GM19324 (cell line): Measurements from ENCODE around the gene PHACTR1.

Experiments used
- ATAC-seq: cut with Tn5 transposase; IDR thresholded peaks from one replicate; pipeline ENCODE4 v1.9.1; 2021; ENCODE audit warnings: mild to moderate bottlenecking, moderate library complexity; ENCODE audit not compliant: unreplicated experiment, low FRiP score

PHACTR1 gene

GRCh38 chr6:13053006-13053461, 336.5 kb downstream of the PHACTR1 start:
- ATAC-seq, result no peak

DNA sequence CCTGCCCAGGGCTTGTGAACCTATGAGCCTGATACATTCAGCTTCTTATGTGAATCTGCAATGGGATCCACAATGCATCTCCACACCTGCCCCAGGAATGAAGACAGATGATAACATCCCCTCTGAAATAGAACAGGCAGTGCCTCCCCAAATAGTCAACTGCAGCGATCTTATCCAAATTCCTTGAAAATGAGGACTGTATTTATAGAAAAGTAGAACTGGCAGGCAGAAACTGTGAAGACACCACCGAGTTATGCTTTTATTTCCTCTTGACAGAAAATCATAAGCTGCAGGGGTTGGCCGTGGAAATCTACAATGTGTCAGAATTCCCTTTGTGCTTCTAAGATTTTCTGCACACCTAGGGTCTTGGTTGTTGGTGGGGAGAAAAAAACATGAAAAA, 341.5 kb downstream of the PHACTR1 start:
- no peak for ATAC-seq

- no peak for ATAC-seq
Measured at GRCh38 chr6:13059026-13059425, 342.5 kb downstream of the PHACTR1 start.

- ATAC-seq, result no peak
Measured at GRCh38 chr6:13063300-13063918, 346.8 kb downstream of the PHACTR1 start.

GRCh38 chr6:13065581-13065980, 349.0 kb downstream of the PHACTR1 start:
- no peak for ATAC-seq

DNA sequence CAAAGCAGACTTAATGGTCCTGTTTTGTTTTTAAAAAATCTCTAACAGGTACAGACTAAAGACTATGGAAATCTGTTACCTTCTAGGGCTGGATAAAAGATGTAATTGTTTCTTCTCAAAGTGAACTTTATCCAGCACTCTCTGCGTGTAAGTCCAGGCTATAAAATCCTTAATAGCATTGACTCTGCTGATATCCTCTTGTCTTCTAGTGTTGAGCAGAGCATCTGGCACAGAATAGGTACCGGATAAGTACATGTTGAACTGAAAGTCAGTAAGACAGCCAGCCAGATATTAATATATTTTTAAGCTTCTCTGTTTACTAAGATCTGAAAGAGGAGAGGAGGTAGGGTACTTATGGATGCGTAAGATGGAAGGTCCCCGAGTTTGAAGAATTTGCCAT, 349.5 kb downstream of the PHACTR1 start:
- no peak for ATAC-seq

DNA sequence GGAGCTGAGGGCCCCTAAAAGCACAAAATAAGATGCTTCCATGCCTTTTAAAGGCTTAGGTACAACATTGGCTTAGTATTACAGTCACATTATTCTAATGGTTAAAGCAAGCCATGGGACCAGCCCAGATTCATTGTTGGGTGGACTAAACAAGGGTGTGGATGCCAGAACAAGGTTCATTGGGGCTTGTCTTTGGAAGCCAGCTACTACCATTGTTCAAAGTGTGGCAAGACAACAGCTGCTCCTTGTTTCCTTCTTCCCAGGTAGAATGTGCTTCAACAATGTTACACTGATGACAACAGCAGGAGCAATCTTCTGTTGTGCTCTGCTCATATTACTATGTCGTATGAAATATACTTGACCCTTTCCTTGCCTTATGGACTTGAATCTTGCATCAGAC, 350.3 kb downstream of the PHACTR1 start:
- no peak for ATAC-seq

GRCh38 chr6:13068586-13069210, 352.1 kb downstream of the PHACTR1 start:
- no peak for ATAC-seq

DNA sequence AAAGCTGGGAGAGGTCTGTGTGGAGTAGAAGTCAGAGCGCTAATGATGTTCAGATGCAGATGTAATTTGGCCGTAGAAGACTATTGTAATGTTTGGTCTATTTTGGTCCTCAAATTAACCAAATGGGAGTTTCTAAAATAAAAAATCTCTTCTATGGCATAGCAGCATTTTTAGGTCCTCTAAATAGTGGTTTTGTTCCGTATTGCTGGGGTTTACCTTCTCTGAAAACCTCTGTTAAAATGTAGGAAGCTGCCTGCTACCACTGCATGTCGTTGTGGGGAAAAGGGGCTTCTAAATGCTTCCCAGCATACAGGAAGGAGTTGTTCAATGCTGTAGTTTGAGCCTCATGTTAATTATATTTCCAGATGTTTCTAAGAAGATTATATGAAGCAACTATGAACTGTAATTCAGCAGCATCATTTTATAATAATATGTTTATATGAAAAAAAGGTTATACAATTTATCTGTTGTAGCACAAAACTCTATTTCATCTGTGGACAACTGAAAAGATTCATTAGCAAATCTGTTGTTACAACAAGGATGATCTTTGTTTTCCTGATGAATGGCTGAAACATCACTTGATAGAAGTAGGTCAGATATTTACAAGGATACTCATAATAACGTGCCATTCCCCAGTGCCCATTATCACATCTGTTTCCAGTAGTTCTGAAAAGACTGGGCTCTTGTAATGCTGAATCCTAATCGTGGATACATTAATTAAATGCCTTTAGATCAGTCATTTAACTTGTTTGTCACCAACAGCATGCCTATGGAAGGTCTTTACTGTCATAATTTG, 355.2 kb downstream of the PHACTR1 start:
- no peak for ATAC-seq

- ATAC-seq, result no peak
Measured at GRCh38 chr6:13072686-13073347, 356.2 kb downstream of the PHACTR1 start.

DNA sequence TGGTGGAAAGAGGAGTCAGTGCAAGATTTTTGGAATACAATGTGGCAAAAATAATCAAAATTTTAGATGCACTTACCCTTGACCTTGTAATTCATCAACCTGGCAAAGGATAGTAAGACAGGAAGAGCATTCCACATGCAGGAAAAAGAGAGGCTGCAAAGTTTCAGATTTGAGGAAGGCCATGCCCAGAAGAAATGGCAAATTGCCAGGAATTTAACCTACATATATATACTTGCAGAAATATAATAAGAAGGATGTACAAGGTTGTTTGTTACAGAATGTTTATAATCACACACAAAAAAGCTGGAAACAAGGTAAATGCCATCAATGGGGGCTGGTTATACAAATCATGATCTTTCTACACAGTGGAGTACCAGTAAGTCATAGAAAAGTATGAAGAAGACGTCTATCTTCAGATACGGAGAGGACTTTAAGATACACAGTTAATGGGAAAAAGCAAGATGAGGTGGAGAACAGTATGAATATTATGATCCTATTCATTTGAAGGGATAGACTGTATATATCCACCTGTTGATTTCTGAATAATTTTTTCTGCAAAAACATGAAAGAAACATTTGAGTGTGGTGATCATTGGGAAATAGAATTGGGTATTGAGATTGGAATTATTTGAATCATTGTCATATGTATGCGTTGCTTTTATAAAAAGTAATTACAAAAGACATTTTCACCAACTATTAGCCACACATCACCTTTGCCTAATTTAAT, 358.0 kb downstream of the PHACTR1 start:
- no peak for ATAC-seq

DNA sequence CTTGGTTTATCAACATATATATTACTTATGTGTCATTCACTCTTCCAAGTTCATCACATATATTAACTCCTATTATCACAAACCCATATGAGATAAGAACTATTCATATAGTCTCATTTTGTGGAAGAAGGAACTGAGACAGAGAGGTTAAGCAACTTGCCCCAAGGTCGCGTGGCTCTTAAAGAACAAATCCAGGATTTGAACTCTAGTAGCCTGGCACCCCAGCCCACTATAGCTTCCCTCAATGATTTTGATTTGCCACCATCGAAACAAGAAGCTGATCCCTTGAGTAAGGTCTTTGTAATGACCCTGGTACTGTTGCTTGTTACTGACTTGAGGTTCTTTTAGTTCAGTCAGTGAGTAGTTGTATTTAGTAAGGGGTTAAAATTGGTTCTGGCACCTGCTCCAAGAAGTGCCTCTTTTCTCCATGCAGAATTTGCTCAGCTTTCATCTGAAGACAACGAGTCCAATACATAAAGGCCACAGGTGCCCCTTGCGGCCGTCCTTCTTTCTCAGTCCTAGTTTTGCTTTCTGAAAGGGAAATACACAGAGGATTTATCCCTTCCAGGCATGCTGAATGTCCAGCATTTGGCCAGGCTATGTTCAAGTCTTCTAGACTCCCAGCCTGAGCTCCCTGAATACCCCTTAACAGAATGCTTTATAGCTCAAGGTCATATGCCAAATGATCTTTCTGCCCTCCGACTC, 358.7 kb downstream of the PHACTR1 start:
- no peak for ATAC-seq

- ATAC-seq, result no peak
Measured at GRCh38 chr6:13076575-13076974, 360.0 kb downstream of the PHACTR1 start.

- no peak for ATAC-seq
Measured at GRCh38 chr6:13077117-13077516, 360.6 kb downstream of the PHACTR1 start.

- ATAC-seq, result no peak
Measured at GRCh38 chr6:13079096-13079723, 362.6 kb downstream of the PHACTR1 start.

- ATAC-seq, result no peak
Measured at GRCh38 chr6:13080462-13081188, 364.1 kb downstream of the PHACTR1 start.

DNA sequence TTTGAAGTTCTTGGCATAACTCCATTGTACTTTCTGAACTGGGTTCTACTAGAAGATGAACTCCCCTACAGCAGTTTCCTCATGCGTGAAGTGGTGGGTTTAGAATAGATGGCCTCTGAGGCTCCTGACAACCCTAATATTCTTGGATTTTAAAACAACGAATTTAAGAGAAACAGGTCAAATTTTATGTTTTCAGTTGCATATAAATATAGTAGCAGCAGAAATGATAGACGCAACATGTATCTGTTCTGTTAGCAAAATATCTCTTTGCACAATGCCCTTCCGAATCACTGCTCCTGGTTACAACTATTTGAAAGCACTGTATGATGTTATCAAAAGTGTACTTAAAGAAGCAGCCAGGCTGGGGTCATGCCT, 364.6 kb downstream of the PHACTR1 start:
- no peak for ATAC-seq

- ATAC-seq, result no peak
Measured at GRCh38 chr6:13089296-13089994, 372.9 kb downstream of the PHACTR1 start.
